Endothelial cell of umbilical vein (primary cell): ENCODE measurements around the gene ABHD10.

Experiments used
- POLR2A ChIP-seq: IDR thresholded peaks from 2 replicates; pipeline ENCODE4 v1.6.1; 2012; ENCODE audit warnings: low read depth, mild to moderate bottlenecking, control low read depth, low read length
- POLR2AphosphoS5 ChIP-seq: IDR thresholded peaks from 2 replicates; pipeline ENCODE4 v1.6.1; 2012; ENCODE audit warnings: low read depth, mild to moderate bottlenecking, control low read depth, low read length, moderate library complexity; ENCODE audit not compliant: insufficient read depth
- TF ChIP-seq, protein P1 (sequence below), 2 donors: IDR thresholded peaks; 1 replicate in 1 of 2; 2 replicates in 1 of 2; pipeline ENCODE4 v1.5.1; 2011; ENCODE audit warnings: low read length in 2 of 2, mild to moderate bottlenecking in 2 of 2, moderate library complexity in 2 of 2, control low read depth in 1 of 2, inconsistent platforms in 1 of 2, low read depth in 1 of 2; ENCODE audit not compliant: insufficient read depth in 1 of 2; ENCODE audit errors: extremely low read depth in 1 of 2
- TF ChIP-seq, protein P2 (sequence below): IDR thresholded peaks from 2 replicates; pipeline ENCODE4 v1.6.1; 2011; ENCODE audit not compliant: insufficient read depth, insufficient read length

DNA sequence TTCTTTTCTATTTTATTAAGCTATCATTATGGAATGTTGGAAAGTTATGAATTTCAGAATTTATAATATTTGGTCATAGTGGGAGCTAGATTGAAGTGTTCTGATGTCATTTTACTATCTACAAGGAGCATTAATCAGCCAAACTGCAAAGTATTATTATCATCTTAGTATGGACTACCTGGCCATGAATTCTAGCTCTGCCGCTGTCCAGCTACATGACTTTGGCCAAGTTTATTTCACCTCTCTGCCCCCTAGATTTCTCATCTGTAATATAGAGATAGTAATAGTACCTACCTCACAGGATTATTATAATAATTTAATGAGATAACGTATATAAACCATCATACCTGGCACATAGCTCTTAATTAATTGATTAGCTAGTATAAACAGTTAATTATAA, 27.8 kb upstream of the ABHD10 start:
- TF ChIP-seq, protein P1, sequence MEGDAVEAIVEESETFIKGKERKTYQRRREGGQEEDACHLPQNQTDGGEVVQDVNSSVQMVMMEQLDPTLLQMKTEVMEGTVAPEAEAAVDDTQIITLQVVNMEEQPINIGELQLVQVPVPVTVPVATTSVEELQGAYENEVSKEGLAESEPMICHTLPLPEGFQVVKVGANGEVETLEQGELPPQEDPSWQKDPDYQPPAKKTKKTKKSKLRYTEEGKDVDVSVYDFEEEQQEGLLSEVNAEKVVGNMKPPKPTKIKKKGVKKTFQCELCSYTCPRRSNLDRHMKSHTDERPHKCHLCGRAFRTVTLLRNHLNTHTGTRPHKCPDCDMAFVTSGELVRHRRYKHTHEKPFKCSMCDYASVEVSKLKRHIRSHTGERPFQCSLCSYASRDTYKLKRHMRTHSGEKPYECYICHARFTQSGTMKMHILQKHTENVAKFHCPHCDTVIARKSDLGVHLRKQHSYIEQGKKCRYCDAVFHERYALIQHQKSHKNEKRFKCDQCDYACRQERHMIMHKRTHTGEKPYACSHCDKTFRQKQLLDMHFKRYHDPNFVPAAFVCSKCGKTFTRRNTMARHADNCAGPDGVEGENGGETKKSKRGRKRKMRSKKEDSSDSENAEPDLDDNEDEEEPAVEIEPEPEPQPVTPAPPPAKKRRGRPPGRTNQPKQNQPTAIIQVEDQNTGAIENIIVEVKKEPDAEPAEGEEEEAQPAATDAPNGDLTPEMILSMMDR (IDR thresholded peaks at IDR 0.05; ENCODE audit: extremely low read depth in 1 of 2, insufficient read depth in 1 of 2, low read depth in 1 of 2, low read length in 2 of 2) = no peak
- TF ChIP-seq POLR2A (no peak), POLR2AphosphoS5 (no peak)
- TF ChIP-seq, protein P2, sequence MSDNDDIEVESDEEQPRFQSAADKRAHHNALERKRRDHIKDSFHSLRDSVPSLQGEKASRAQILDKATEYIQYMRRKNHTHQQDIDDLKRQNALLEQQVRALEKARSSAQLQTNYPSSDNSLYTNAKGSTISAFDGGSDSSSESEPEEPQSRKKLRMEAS = no peak
